ENCODE data around the gene PCCA. TPM values are rescaled to one million over a fixed set of nuclear protein-coding genes. Genes with fewer than 3 reads are reported as not detected.

Gene PCCA
- total and polyA plus RNA-seq, 12 donors, result 27.6 to 176 (median 97.7) TPM

GRCh38 chr13:100506600-100507422 is 417.9 kb downstream of the PCCA start:
- no peaks in the 10 kb centered on the region for H3K27me3 ChIP-seq
- WGBS, 4 donors, result 76 to 82% (median 78%) methylated on average over 9 of the region's 9 CpGs
- no peak for DNase-seq

GRCh38 chr13:100508455-100508854 is 419.6 kb downstream of the PCCA start:
- intact Hi-C loops (cut with DNase I), result no loop called here
- no peak for TF ChIP-seq POLR2A (IDR thresholded peaks at IDR 0.05)
- TF ChIP-seq CTCF (IDR thresholded peaks at IDR 0.05), result no peak
- no peak overlapping the region for H3K27ac ChIP-seq
- H3K36me3 ChIP-seq (replicated peaks in 1 of 2), result no peaks in the 10 kb centered on the region
- no peaks in the 10 kb centered on the region for H3K4me1 ChIP-seq (replicated peaks in 1 of 2)
- no peaks in the 10 kb centered on the region for H3K27me3 ChIP-seq
- no peak overlapping the region for H3K4me3 ChIP-seq
- no peaks in the 10 kb centered on the region for H3K9me3 ChIP-seq (replicated peaks in 1 of 3)
- 88 to 92% (median 89%) methylated on average over 6 of the region's 6 CpGs for whole genome bisulfite sequencing, 4 donors
- no peak for DNase-seq

More at GRCh38 chr13:100506600-100507422, 417.9 kb downstream of the PCCA start:
- no peaks in the 10 kb centered on the region for H3K9me3 ChIP-seq (replicated peaks in 1 of 3)
- no peaks in the 10 kb centered on the region for H3K36me3 ChIP-seq (replicated peaks in 1 of 2)
- H3K4me3 ChIP-seq, result no peak overlapping the region
- H3K27ac ChIP-seq, result no peak overlapping the region
- H3K4me1 ChIP-seq (replicated peaks in 1 of 2), result no peaks in the 10 kb centered on the region
- TF ChIP-seq POLR2A (IDR thresholded peaks at IDR 0.05) (no peak), CTCF (IDR thresholded peaks at IDR 0.05) (no peak)
- intact Hi-C loops (cut with DNase I), result no loop called here

- 87 to 93% (median 89%) methylated on average over 8 of the region's 8 CpGs for WGBS, 4 donors
- no peaks in the 10 kb centered on the region for H3K4me1 ChIP-seq (replicated peaks in 1 of 2)
- no peak for DNase-seq
- H3K27me3 ChIP-seq, result no peaks in the 10 kb centered on the region
- no peaks in the 10 kb centered on the region for H3K36me3 ChIP-seq (replicated peaks in 1 of 2)
- no peak overlapping the region for H3K4me3 ChIP-seq
- intact Hi-C loops (cut with DNase I), result no loop called here
- H3K27ac ChIP-seq, result no peak overlapping the region
- TF ChIP-seq POLR2A (IDR thresholded peaks at IDR 0.05), result no peak
- TF ChIP-seq CTCF (IDR thresholded peaks at IDR 0.05), result no peak
- no peaks in the 10 kb centered on the region for H3K9me3 ChIP-seq (replicated peaks in 1 of 3)
Observed at GRCh38 chr13:100508996-100509395, 420.1 kb downstream of the PCCA start.

GRCh38 chr13:100510208-100510957 is 421.5 kb downstream of the PCCA start:
- Histone ChIP-seq H3K27ac (no peak overlapping the region), H3K4me1 (replicated peaks in 1 of 2) (peaks cover 0 to 6% of the 10 kb centered on the region in 2 donors), H3K9me3 (replicated peaks in 1 of 3) (no peaks in the 10 kb centered on the region), H3K4me3 (no peak overlapping the region), H3K36me3 (replicated peaks in 1 of 2) (no peaks in the 10 kb centered on the region), H3K27me3 (no peaks in the 10 kb centered on the region)
- TF ChIP-seq POLR2A (IDR thresholded peaks at IDR 0.05) (no peak), CTCF (IDR thresholded peaks at IDR 0.05) (no peak)
- 89 to 95% (median 92%) methylated on average over 11 of the region's 11 CpGs for WGBS, 4 donors
- intact Hi-C loops (cut with DNase I), result loop anchor here in 1 of 2 donors (10.0 kb wide), 3 partner anchors 276 to 856 kb away; no protein-coding TSS in a partner anchor
- DNase-seq, result no peak

All from adrenal gland (tissue), 12 donors.